LNCAP (cell line): ENCODE data around the gene ALDH7A1.

Experiments
- CTCF ChIP-seq: fragments of 450-650 bp; IDR thresholded peaks from 2 replicates; pipeline ENCODE4 v1.5.1; 2017; ENCODE audit warnings: mild to moderate bottlenecking

ALDH7A1 gene

GRCh38 chr5:126603402-126603991, 8.5 kb upstream of the ALDH7A1 start:
- TF ChIP-seq CTCF = no peak

GRCh38 chr5:126600631-126601511, 5.9 kb upstream of the ALDH7A1 start, which contains the start of gene PHAX:
PHAX (plus strand) TSS chr5:126600947; CDS start chr5:126600963, 16 bp downstream.
- peak; percentile 85 for TF ChIP-seq CTCF

GRCh38 chr5:126599499-126599898, 4.5 kb upstream of the ALDH7A1 start:
- TF ChIP-seq CTCF = no peak

- TF ChIP-seq CTCF = no peak
Observed at GRCh38 chr5:126597156-126597555, 2.1 kb upstream of the ALDH7A1 start.

GRCh38 chr5:126595486-126596083, 566 bp upstream of the ALDH7A1 start:
- no peak for TF ChIP-seq CTCF

GRCh38 chr5:126591549-126591948, 3.5 kb downstream of the ALDH7A1 start:
- TF ChIP-seq CTCF = no peak

GRCh38 chr5:126589536-126590297, 5.3 kb downstream of the ALDH7A1 start:
- no peak for TF ChIP-seq CTCF
